Testis (tissue), 3 donors: Measurements from ENCODE around the gene VAMP5. TPM values are rescaled to one million over a fixed set of nuclear protein-coding genes. Genes with fewer than 3 reads are reported as not detected.

ENCODE experiments used
- DNase-seq: peaks from one replicate; pipeline ENCODE4 v3.0.0-alpha.2; 2019
- H3K27ac ChIP-seq, 2 donors: fragments of 200-600 bp; sonication (generic); one replicate each; pipeline ENCODE4 v1.5.1; 2019
- H3K27me3 ChIP-seq: fragments of 200-600 bp; sonication (generic); one replicate; pipeline ENCODE4 v1.5.1; 2019
- H3K36me3 ChIP-seq: fragments of 200-600 bp; sonication (generic); one replicate; pipeline ENCODE4 v1.5.1; 2017; ENCODE audit warnings: low read depth; ENCODE audit errors: missing control alignments
- H3K4me1 ChIP-seq: fragments of 200-600 bp; sonication (generic); one replicate; pipeline ENCODE4 v1.5.1; 2019
- H3K4me3 ChIP-seq, 2 donors: fragments of 200-600 bp; sonication (generic); one replicate each; pipeline ENCODE4 v1.5.1; 2017 to 2019
- H3K9me3 ChIP-seq: fragments of 200-600 bp; sonication (generic); one replicate; pipeline ENCODE4 v1.5.1; 2017
- CTCF ChIP-seq, 3 experiments: fragments of 450-650 bp in 2 of 3; fragments of 200-600 bp in 1 of 3; sonication (generic) in 1 of 3; IDR thresholded peaks; one replicate each; pipeline ENCODE4 v1.5.1; 2016 to 2019; ENCODE audit warnings: antibody characterized with exemption in 3 of 3, mild to moderate bottlenecking in 2 of 3, moderate library complexity in 1 of 3
- POLR2A ChIP-seq: fragments of 450-650 bp; IDR thresholded peaks from one replicate; pipeline ENCODE4 v1.6.1; 2017; ENCODE audit warnings: antibody characterized with exemption, mild to moderate bottlenecking, moderate library complexity
- WGBS, 2 donors: methylation state at CpG; one replicate each; pipeline ENCODE4 v1.1.5; 2018; 5-methylcytosine and 5-hydroxymethylcytosine counted together
- intact Hi-C: fragments of 100-400 bp; cut with DNase I; formaldehyde crosslinking; loops from one replicate; pipeline ENCODE4 v1.15.1; 2023; ENCODE audit warnings: low total_unique reads
- polyA plus RNA-seq: library from polyadenylated mRNA; stranded (reverse); fragments of 350-450 nt; fragmentation: Illumina TruSeq; extraction: RNeasy Lipid Tissue Mini Kit (QIAGEN cat#74804); gene quantifications from one replicate; pipeline ENCODE4 v1.2.3, GENCODE V29; 2014; ENCODE audit warnings: low read depth, low replicate concordance; ENCODE audit not compliant: insufficient read depth
- total RNA-seq, 2 donors: library from RNA; depleted of rRNA; stranded (reverse); fragments of >200 nt; gene quantifications; one replicate each; pipeline ENCODE4 v1.2.3, GENCODE V29; 2016

VAMP5 gene
- total and polyA plus RNA-seq, 3 donors from 2014 or later: 4.9 to 36.8 (median 17.5) TPM

DNA sequence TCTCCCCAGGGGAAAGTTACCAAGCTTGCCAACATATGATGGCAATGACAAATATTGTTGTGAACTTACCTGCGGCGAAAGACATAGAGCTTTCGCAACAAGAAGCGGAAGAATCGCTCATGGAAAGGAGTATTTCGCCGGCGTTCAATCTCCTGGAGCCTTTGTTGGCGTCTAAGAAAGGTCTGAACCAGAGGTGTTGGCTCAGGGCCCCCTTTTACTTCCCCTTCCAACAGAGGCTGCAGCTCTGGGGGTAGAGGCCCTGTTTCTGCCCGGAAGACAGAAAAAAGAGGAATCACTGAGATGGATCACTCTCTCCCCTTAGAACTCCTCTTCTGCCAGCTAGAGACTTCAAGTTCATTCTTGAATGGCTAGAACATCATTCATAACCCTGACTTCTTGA, 33.7 kb upstream of the VAMP5 start:
- TF ChIP-seq POLR2A: no peak
- TF ChIP-seq CTCF (IDR thresholded peaks at IDR 0.05): no peak
- H3K4me1 ChIP-seq: no peaks in the 10 kb centered on the region
- intact Hi-C loops: loop anchor here (5.0 kb wide), 1 partner anchor 118 kb away; no protein-coding TSS in a partner anchor
- peak overlapping the region in 1 of 2 donors; percentile 1 for H3K27ac ChIP-seq
- no peaks in the 10 kb centered on the region for H3K27me3 ChIP-seq
- H3K9me3 ChIP-seq: no peaks in the 10 kb centered on the region
- no peaks in the 10 kb centered on the region for H3K36me3 ChIP-seq
- no peak overlapping the region for H3K4me3 ChIP-seq
- 87 to 93% methylated on average over 10 of the region's 10 CpGs for WGBS, 2 donors
- DNase-seq: no peak

GRCh38 chr2:85551698-85552678, 32.2 kb upstream of the VAMP5 start:
- Histone ChIP-seq H3K4me3 (no peak overlapping the region), H3K27ac (no peak overlapping the region), H3K36me3 (no peaks in the 10 kb centered on the region), H3K9me3 (no peaks in the 10 kb centered on the region), H3K27me3 (no peaks in the 10 kb centered on the region), H3K4me1 (no peaks in the 10 kb centered on the region)
- peak; percentile 84 for DNase-seq
- TF ChIP-seq CTCF (IDR thresholded peaks at IDR 0.05) (peak; percentile 89 to 96 (median 92)), POLR2A (no peak)
- intact Hi-C loops: loop anchor here (5.0 kb wide), 1 partner anchor 120 kb away; no protein-coding TSS in a partner anchor
- 69 to 85% methylated on average over 9 of the region's 9 CpGs for WGBS, 2 donors

DNA sequence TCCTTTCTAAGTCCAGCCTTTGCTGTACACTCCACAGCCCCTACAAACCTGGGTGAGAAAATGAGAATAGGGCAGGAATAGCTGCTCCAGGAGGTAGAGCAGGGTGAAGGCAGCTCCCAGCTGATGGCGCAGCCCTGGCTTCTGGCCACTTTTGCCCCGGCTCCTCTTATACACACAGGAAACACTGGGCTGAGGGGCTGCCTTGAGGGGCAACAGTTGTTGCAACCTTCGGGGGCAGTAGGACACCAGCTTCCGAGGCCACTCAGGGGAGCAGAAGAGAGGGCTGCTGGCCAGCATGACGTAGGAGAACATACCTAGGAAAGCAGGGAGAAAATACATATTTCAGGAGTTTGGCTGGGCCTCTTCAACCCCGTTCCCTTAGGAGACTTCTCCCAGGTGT, 31.0 kb upstream of the VAMP5 start:
- no peak overlapping the region for H3K4me3 ChIP-seq
- no peaks in the 10 kb centered on the region for H3K9me3 ChIP-seq
- H3K27ac ChIP-seq: no peak overlapping the region
- no peaks in the 10 kb centered on the region for H3K27me3 ChIP-seq
- TF ChIP-seq CTCF (IDR thresholded peaks at IDR 0.05) (no peak), POLR2A (no peak)
- DNase-seq: no peak
- H3K36me3 ChIP-seq: no peaks in the 10 kb centered on the region
- no peaks in the 10 kb centered on the region for H3K4me1 ChIP-seq
- intact Hi-C loops: loop anchor here (5.0 kb wide), 1 partner anchor 121 kb away; no protein-coding TSS in a partner anchor
- WGBS, 2 donors: 74 to 85% methylated on average over 6 of the region's 6 CpGs

- DNase-seq: no peak
- TF ChIP-seq CTCF (IDR thresholded peaks at IDR 0.05) (no peak), POLR2A (no peak)
- intact Hi-C loops: loop anchor here (5.0 kb wide), 2 partner anchors 47 to 123 kb away; partner anchors contain the start of gene TMEM150A
- Histone ChIP-seq H3K4me1 (peaks cover 4% of the 10 kb centered on the region), H3K36me3 (no peaks in the 10 kb centered on the region), H3K9me3 (no peaks in the 10 kb centered on the region), H3K27ac (no peak overlapping the region), H3K4me3 (no peak overlapping the region), H3K27me3 (no peaks in the 10 kb centered on the region)
- 83 to 86% methylated on average over 3 of the region's 3 CpGs for WGBS, 2 donors
These were observed 29.1 kb upstream of the VAMP5 start for GRCh38 chr2:85554980-85555612.
